OCI-LY1 (cell line): ENCODE results near the gene CACNA1B.

Source experiments
- CTCF ChIP-seq: fragments of 200-600 bp; sonication (generic), shearing (Covaris generic); IDR thresholded peaks from 2 replicates; pipeline ENCODE4 v1.5.1; 2017; ENCODE audit warnings: mild to moderate bottlenecking, antibody characterized with exemption, low read length, moderate library complexity, mixed read lengths
- EZH2 ChIP-seq: fragments of 200-600 bp; sonication (generic), shearing (Covaris generic); IDR thresholded peaks from 2 replicates; pipeline ENCODE4 v1.8.0; 2017; ENCODE audit warnings: borderline replicate concordance, mixed run types, mild to moderate bottlenecking, antibody characterized with exemption, low read length, moderate library complexity, mixed read lengths

- TF ChIP-seq CTCF (no peak), EZH2 (no peak)
Observed at GRCh38 chr9:138024131-138024530, 146.5 kb downstream of the CACNA1B start.
